ENCODE data around the gene PITPNC1. TPM values are rescaled to one million over a fixed set of nuclear protein-coding genes. Genes with fewer than 3 reads are reported as not detected.

The PITPNC1 gene
- total and polyA plus RNA-seq, 2 experiments from 2014 or later, result 5.8 to 7.3 TPM

GRCh38 chr17:67605256-67605912 lies 228.3 kb downstream of the PITPNC1 start:
- no peak for DNase-seq

GRCh38 chr17:67606471-67606870 lies 229.4 kb downstream of the PITPNC1 start:
- Histone ChIP-seq H3K9ac (no peak overlapping the region), H3K4me2 (ENCODE audit: unreplicated experiment) (no peak overlapping the region), H3K9me2 (ENCODE audit: insufficient read depth) (no peaks in the 10 kb centered on the region), H4K20me1 (ENCODE audit: insufficient read depth) (no peaks in the 10 kb centered on the region), H3K36me3 (ENCODE audit: low read depth) (no peaks in the 10 kb centered on the region), H3K79me2 (ENCODE audit: insufficient read depth) (no peaks in the 10 kb centered on the region), H2AFZ (no peak overlapping the region), H3K9me3 (ENCODE audit: low read depth) (no peaks in the 10 kb centered on the region), H3F3A (ENCODE audit: insufficient read depth) (0 out of 2 replicates have a peak, but pooled peaks cover 3% of the 10 kb centered on the region), H3K4me1 (ENCODE audit: insufficient read depth) (peaks cover 6% of the 10 kb centered on the region), H3K4me3 (no peak overlapping the region), H3K27me3 (replicated peaks; ENCODE audit: insufficient read depth) (no peaks in the 10 kb centered on the region), H3K27ac (no peak overlapping the region)
- DNase-seq, result no peak
- no peak for TF ChIP-seq EZH2phosphoT487 (IDR thresholded peaks at IDR 0.05; ENCODE audit: insufficient read depth, low read depth)
- in situ Hi-C loops (cut with MboI), result no loop called here
- 88 to 92% methylated on average over 10 of the region's 10 CpGs for WGBS, 2 experiments (ENCODE audit: low coverage in 1 of 2, low lambda C conversion rate in 2 of 2, missing lambda C conversion rate in 2 of 2)

More at GRCh38 chr17:67605256-67605912, 228.3 kb downstream of the PITPNC1 start:
- no peaks in the 10 kb centered on the region for H4K20me1 ChIP-seq (ENCODE audit: insufficient read depth)
- no peaks in the 10 kb centered on the region for H3K9me2 ChIP-seq (ENCODE audit: insufficient read depth)
- H3K4me3 ChIP-seq, result no peak overlapping the region
- no peaks in the 10 kb centered on the region for H3K27me3 ChIP-seq (replicated peaks; ENCODE audit: insufficient read depth)
- in situ Hi-C loops (cut with MboI), result no loop called here
- H3K9me3 ChIP-seq (ENCODE audit: low read depth), result no peaks in the 10 kb centered on the region
- H3K36me3 ChIP-seq (ENCODE audit: low read depth), result no peaks in the 10 kb centered on the region
- H3F3A ChIP-seq (ENCODE audit: insufficient read depth), result 0 out of 2 replicates have a peak, but pooled peaks cover 3% of the 10 kb centered on the region
- peaks cover 6% of the 10 kb centered on the region for H3K4me1 ChIP-seq (ENCODE audit: insufficient read depth)
- no peak overlapping the region for H3K27ac ChIP-seq
- H3K79me2 ChIP-seq (ENCODE audit: insufficient read depth), result no peaks in the 10 kb centered on the region
- H3K4me2 ChIP-seq (ENCODE audit: unreplicated experiment), result no peak overlapping the region
- WGBS, 2 experiments (ENCODE audit: low coverage in 1 of 2, low lambda C conversion rate in 2 of 2, missing lambda C conversion rate in 2 of 2), result 94 to 95% methylated on average over 17 of the region's 17 CpGs
- H3K9ac ChIP-seq, result no peak overlapping the region
- TF ChIP-seq EZH2phosphoT487 (IDR thresholded peaks at IDR 0.05; ENCODE audit: insufficient read depth, low read depth) (no peak), EZH2 (IDR thresholded peaks at IDR 0.05; ENCODE audit: insufficient read depth, poor library complexity, severe bottlenecking) (no peak)
- no peak overlapping the region for H2AFZ ChIP-seq

- H3F3A ChIP-seq (ENCODE audit: insufficient read depth), result 0 out of 2 replicates have a peak, but pooled peaks cover 3% of the 10 kb centered on the region
- WGBS, 2 experiments (ENCODE audit: low coverage in 1 of 2, low lambda C conversion rate in 2 of 2, missing lambda C conversion rate in 2 of 2), result 95 to 97% methylated on average over 10 of the region's 10 CpGs
- no peaks in the 10 kb centered on the region for H4K20me1 ChIP-seq (ENCODE audit: insufficient read depth)
- H2AFZ ChIP-seq, result no peak overlapping the region
- H3K9ac ChIP-seq, result no peak overlapping the region
- H3K27me3 ChIP-seq (replicated peaks; ENCODE audit: insufficient read depth), result no peaks in the 10 kb centered on the region
- in situ Hi-C loops (cut with MboI), result no loop called here
- H3K4me3 ChIP-seq, result no peak overlapping the region
- H3K4me2 ChIP-seq (ENCODE audit: unreplicated experiment), result no peak overlapping the region
- no peak for TF ChIP-seq EZH2 (IDR thresholded peaks at IDR 0.05; ENCODE audit: insufficient read depth, poor library complexity, severe bottlenecking)
- TF ChIP-seq EZH2phosphoT487 (IDR thresholded peaks at IDR 0.05; ENCODE audit: insufficient read depth, low read depth), result no peak
- H3K79me2 ChIP-seq (ENCODE audit: insufficient read depth), result no peaks in the 10 kb centered on the region
- peaks cover 6% of the 10 kb centered on the region for H3K4me1 ChIP-seq (ENCODE audit: insufficient read depth)
- H3K36me3 ChIP-seq (ENCODE audit: low read depth), result no peaks in the 10 kb centered on the region
- no peaks in the 10 kb centered on the region for H3K9me3 ChIP-seq (ENCODE audit: low read depth)
- H3K9me2 ChIP-seq (ENCODE audit: insufficient read depth), result no peaks in the 10 kb centered on the region
- DNase-seq, result no peak
- no peak overlapping the region for H3K27ac ChIP-seq
Observed at GRCh38 chr17:67606896-67607604, 230.0 kb downstream of the PITPNC1 start.

- Histone ChIP-seq H3K9me2 (ENCODE audit: insufficient read depth) (no peaks in the 10 kb centered on the region), H3K79me2 (ENCODE audit: insufficient read depth) (no peaks in the 10 kb centered on the region), H3K9ac (no peak overlapping the region), H3F3A (ENCODE audit: insufficient read depth) (0 out of 2 replicates have a peak, but pooled peaks cover 3% of the 10 kb centered on the region), H3K4me2 (ENCODE audit: unreplicated experiment) (no peak overlapping the region), H2AFZ (no peak overlapping the region), H3K4me1 (ENCODE audit: insufficient read depth) (peaks cover 6% of the 10 kb centered on the region), H3K4me3 (no peak overlapping the region), H4K20me1 (ENCODE audit: insufficient read depth) (no peaks in the 10 kb centered on the region), H3K27me3 (replicated peaks; ENCODE audit: insufficient read depth) (no peaks in the 10 kb centered on the region), H3K36me3 (ENCODE audit: low read depth) (no peaks in the 10 kb centered on the region), H3K27ac (no peak overlapping the region), H3K9me3 (ENCODE audit: low read depth) (no peaks in the 10 kb centered on the region)
- TF ChIP-seq EZH2 (IDR thresholded peaks at IDR 0.05; ENCODE audit: insufficient read depth, poor library complexity, severe bottlenecking) (no peak), EZH2phosphoT487 (IDR thresholded peaks at IDR 0.05; ENCODE audit: insufficient read depth, low read depth) (no peak)
- DNase-seq, result no peak
- 97% methylated on average over 8 of the region's 8 CpGs for WGBS, 2 experiments (ENCODE audit: low coverage in 1 of 2, low lambda C conversion rate in 2 of 2, missing lambda C conversion rate in 2 of 2)
- in situ Hi-C loops (cut with MboI), result no loop called here
Observed at GRCh38 chr17:67610061-67610460, 233.0 kb downstream of the PITPNC1 start.

Measured in GM23248 (cell line).